ENCODE results near the gene CDH11. TPM values are rescaled to one million over a fixed set of nuclear protein-coding genes. Genes with fewer than 3 reads are reported as not detected.

The CDH11 gene
- total and polyA plus RNA-seq, 9 of the 15 experiments (the other 6 are each of a cell fraction or from before 2014, with no cell fraction given) = 0.18 TPM; not detected in 8

- FAIRE-seq = no peak
- BruUV-seq (replicated peaks) = no TSS peak
Observed at GRCh38 chr16:64962786-64963185, 159.1 kb downstream of the CDH11 start.

More at GRCh38 chr16:64962786-64963185, 159.1 kb downstream of the CDH11 start:
- no peak for DNase-seq (ENCODE audit: extremely low read depth in 1 of 4, low spot score in 3 of 4)
- no peaks in the 10 kb centered on the region for H3K79me2 ChIP-seq (ENCODE audit: control insufficient read depth, insufficient read depth, low read length)
- no peaks in the 10 kb centered on the region for H4K20me1 ChIP-seq (replicated peaks; ENCODE audit: control insufficient read depth, insufficient read depth, low read length)
- H3K4me2 ChIP-seq (ENCODE audit: insufficient read depth, low read length) = no peak overlapping the region
- H3K27ac ChIP-seq (ENCODE audit: extremely low read depth, low read depth, low read length) = no peak overlapping the region
- H3K27me3 ChIP-seq (ENCODE audit: control insufficient read depth in 2 of 2, insufficient read depth in 2 of 2, low read length in 2 of 2) = no peaks in the 10 kb centered on the region
- H3K4me1 ChIP-seq (replicated peaks in 1 of 2; ENCODE audit: control insufficient read depth in 2 of 2, insufficient read depth in 2 of 2, low read length in 2 of 2) = no peaks in the 10 kb centered on the region
- 6% methylated on average over 2 of the region's 2 CpGs for WGBS (ENCODE audit: insufficient coverage, low coverage, missing lambda C conversion rate)
- intact Hi-C loops (cut with micrococcal nuclease) (no loop called here), in situ Hi-C loops (cut with MboI) (no loop called here)
- no peak for ATAC-seq
- no peaks in the 10 kb centered on the region for H3K36me3 ChIP-seq (ENCODE audit: control insufficient read depth, insufficient read depth, low read length)
- TF ChIP-seq ZNF24 (IDR thresholded peaks at IDR 0.05) (no peak), MEF2A (IDR thresholded peaks at IDR 0.05; ENCODE audit: control insufficient read depth, low read depth, low read length) (no peak), E2F8 (IDR thresholded peaks at IDR 0.05; ENCODE audit: low read depth, partially characterized antibody) (no peak), MTA3 (IDR thresholded peaks at IDR 0.05; ENCODE audit: borderline replicate concordance) (no peak), PCBP1 (IDR thresholded peaks at IDR 0.05; ENCODE audit: low read depth, low read length, poor library complexity, severe bottlenecking) (no peak), TEAD2 (tag; IDR thresholded peaks at IDR 0.05) (no peak), ZNF511 (CRISPR knock-in tag; IDR thresholded peaks at IDR 0.05) (no peak), ETV1 (tag; conservative IDR thresholded peaks at IDR 0.05; ENCODE audit: low read depth) (no peak), MEIS2 (IDR thresholded peaks at IDR 0.05; ENCODE audit: partially characterized antibody) (no peak), CBX3 (IDR thresholded peaks at IDR 0.05; ENCODE audit: borderline replicate concordance in 1 of 2, low read length in 2 of 2) (no peak), SNIP1 (IDR thresholded peaks at IDR 0.05; ENCODE audit: low read depth) (no peak)
- H2AFZ ChIP-seq (ENCODE audit: low read depth, low read length) = no peak overlapping the region
- no peak overlapping the region for H3K4me3 ChIP-seq
- CTCF ChIA-PET (ENCODE audit: low intra/inter-chr PET ratio) = no interaction called here
- no peak overlapping the region for H3K9ac ChIP-seq (ENCODE audit: insufficient read depth in 1 of 2, low read depth in 2 of 2, low read length in 2 of 2)
- H3K9me3 ChIP-seq (replicated peaks; ENCODE audit: control insufficient read depth, insufficient read depth, low read depth, low read length) = no peaks in the 10 kb centered on the region; the same call in 1 of the 2 replicates
- POLR2A ChIA-PET = no interaction called here
- no peaks in the 10 kb centered on the region for H3K9me1 ChIP-seq (ENCODE audit: control insufficient read depth, insufficient read depth, low read length)

All from K562 (cell line).